H1 (cell line): ENCODE results near the gene SLC25A38.

Source experiments
- EP300 ChIP-seq, 2 experiments: IDR thresholded peaks; 1 replicate in 1 of 2; 2 replicates in 1 of 2; pipeline ENCODE4 v1.6.1; 2011 to 2012; ENCODE audit warnings: low read depth in 2 of 2, low read length in 2 of 2, mild to moderate bottlenecking in 2 of 2, borderline replicate concordance in 1 of 2, inconsistent platforms in 1 of 2, moderate library complexity in 1 of 2
- RFX5 ChIP-seq: IDR thresholded peaks from 2 replicates; pipeline ENCODE4 v1.6.1; 2011; ENCODE audit warnings: low read depth, low read length, improper control_type of control experiment, borderline replicate concordance
- SIN3A ChIP-seq, 2 experiments: IDR thresholded peaks in 1 of 2; conservative IDR thresholded peaks in 1 of 2; 2 replicates each; pipeline ENCODE4 v1.6.1; 2011 to 2012; ENCODE audit warnings: low read length in 2 of 2, improper control_type of control experiment in 1 of 2, low read depth in 1 of 2, mild to moderate bottlenecking in 1 of 2
- TF ChIP-seq, protein P1 (sequence below), 3 experiments: IDR thresholded peaks; 1 replicate in 2 of 3; 2 replicates in 1 of 3; pipeline versions ENCODE4 v1.5.1 to v1.6.1; 2011; ENCODE audit warnings: low read length in 3 of 3, mild to moderate bottlenecking in 3 of 3, inconsistent platforms in 2 of 3, low read depth in 1 of 3, moderate library complexity in 1 of 3; ENCODE audit not compliant: insufficient read depth in 1 of 3; ENCODE audit errors: control extremely low read depth in 1 of 3
- TF ChIP-seq, protein P2 (sequence below): IDR thresholded peaks from 2 replicates; pipeline ENCODE4 v1.6.1; 2012; ENCODE audit warnings: inconsistent platforms

DNA sequence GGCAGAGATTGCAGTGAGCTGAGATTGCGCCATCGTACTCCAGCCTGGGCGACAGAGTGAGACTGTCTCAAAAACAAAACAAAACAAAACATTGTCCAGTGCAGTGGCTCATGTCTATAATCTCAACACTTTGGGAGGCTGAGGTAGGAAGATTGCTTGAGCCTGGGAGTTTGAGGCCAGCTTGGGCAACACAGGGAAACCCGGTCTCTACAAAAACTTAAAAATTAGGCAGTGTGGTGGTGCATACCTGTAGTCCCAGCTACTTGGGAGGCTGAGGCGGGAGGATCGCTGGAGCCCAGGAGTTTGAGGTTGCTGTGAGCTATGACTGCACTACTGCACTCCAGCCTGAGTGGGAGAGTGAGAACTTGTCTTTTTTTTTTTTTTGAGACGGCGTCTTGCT lies 57.1 kb downstream of the SLC25A38 start:
- TF ChIP-seq SIN3A (conservative IDR thresholded peaks at IDR 0.05 in 1 of 2, IDR thresholded peaks at IDR 0.05 in 1 of 2; ENCODE audit: low read depth in 1 of 2, low read length in 2 of 2) (no peak), RFX5 (no peak), EP300 (IDR thresholded peaks at IDR 0.05; ENCODE audit: borderline replicate concordance in 1 of 2, low read depth in 2 of 2, low read length in 2 of 2) (no peak)
- TF ChIP-seq, protein P1, sequence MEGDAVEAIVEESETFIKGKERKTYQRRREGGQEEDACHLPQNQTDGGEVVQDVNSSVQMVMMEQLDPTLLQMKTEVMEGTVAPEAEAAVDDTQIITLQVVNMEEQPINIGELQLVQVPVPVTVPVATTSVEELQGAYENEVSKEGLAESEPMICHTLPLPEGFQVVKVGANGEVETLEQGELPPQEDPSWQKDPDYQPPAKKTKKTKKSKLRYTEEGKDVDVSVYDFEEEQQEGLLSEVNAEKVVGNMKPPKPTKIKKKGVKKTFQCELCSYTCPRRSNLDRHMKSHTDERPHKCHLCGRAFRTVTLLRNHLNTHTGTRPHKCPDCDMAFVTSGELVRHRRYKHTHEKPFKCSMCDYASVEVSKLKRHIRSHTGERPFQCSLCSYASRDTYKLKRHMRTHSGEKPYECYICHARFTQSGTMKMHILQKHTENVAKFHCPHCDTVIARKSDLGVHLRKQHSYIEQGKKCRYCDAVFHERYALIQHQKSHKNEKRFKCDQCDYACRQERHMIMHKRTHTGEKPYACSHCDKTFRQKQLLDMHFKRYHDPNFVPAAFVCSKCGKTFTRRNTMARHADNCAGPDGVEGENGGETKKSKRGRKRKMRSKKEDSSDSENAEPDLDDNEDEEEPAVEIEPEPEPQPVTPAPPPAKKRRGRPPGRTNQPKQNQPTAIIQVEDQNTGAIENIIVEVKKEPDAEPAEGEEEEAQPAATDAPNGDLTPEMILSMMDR (IDR thresholded peaks at IDR 0.05; ENCODE audit: control extremely low read depth in 1 of 3, insufficient read depth in 1 of 3, low read depth in 1 of 3, low read length in 3 of 3), result no peak
- TF ChIP-seq, protein P2, sequence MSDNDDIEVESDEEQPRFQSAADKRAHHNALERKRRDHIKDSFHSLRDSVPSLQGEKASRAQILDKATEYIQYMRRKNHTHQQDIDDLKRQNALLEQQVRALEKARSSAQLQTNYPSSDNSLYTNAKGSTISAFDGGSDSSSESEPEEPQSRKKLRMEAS, result no peak
